GM12891 (cell line): ENCODE data around the gene TAP2.

Experiments
- POLR2A ChIP-seq: IDR thresholded peaks from 2 replicates; pipeline ENCODE4 v1.6.1; 2011; ENCODE audit warnings: low read depth, low read length, control low read depth
- POLR2AphosphoS5 ChIP-seq: IDR thresholded peaks from 2 replicates; pipeline ENCODE4 v1.6.1; 2011; ENCODE audit warnings: low read depth, low read length, control low read depth
- TAF1 ChIP-seq: IDR thresholded peaks from 2 replicates; pipeline ENCODE4 v1.6.1; 2011; ENCODE audit warnings: low read depth, low read length, control low read depth

DNA sequence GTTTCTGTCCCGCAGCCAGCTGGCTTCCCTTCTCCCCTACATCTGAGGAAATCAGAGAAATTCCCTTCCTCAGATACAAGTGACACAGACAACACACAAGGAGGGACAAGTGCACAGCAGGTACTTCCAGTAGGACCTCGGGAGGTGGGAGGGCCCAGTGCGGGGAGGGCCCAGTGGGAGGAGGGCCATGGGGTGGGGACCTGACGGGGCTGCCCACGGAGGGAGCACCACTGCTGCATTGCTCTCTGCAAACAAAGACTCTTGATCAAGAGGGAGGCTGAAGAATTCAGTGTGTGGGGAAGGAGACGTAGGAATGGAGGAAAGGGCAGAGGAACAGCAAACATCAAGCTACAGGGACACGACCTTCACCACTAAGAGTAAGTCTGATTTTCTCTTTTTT, 9.0 kb downstream of the TAP2 start:
- TF ChIP-seq TAF1 = no peak
- TF ChIP-seq POLR2AphosphoS5 = no peak
- no peak for TF ChIP-seq POLR2A
